Ishikawa (cell line): ENCODE data around the gene ZSCAN20.

Experiments
- TAF1 ChIP-seq: IDR thresholded peaks from 2 replicates; pipeline ENCODE4 v1.6.1; 2012; ENCODE audit warnings: low read depth, mild to moderate bottlenecking
- TCF12 ChIP-seq: IDR thresholded peaks from 2 replicates; pipeline ENCODE4 v1.6.1; 2012; ENCODE audit warnings: low read depth
- YY1 ChIP-seq: IDR thresholded peaks from 2 replicates; pipeline ENCODE4 v1.6.1; 2012; ENCODE audit warnings: low read depth
- TF ChIP-seq, protein P1 (sequence below): IDR thresholded peaks from 2 replicates; pipeline ENCODE4 v1.6.1; 2012; ENCODE audit warnings: low read depth, mild to moderate bottlenecking

- TF ChIP-seq TCF12 (no peak), TAF1 (no peak), YY1 (no peak)
- TF ChIP-seq, protein P1, sequence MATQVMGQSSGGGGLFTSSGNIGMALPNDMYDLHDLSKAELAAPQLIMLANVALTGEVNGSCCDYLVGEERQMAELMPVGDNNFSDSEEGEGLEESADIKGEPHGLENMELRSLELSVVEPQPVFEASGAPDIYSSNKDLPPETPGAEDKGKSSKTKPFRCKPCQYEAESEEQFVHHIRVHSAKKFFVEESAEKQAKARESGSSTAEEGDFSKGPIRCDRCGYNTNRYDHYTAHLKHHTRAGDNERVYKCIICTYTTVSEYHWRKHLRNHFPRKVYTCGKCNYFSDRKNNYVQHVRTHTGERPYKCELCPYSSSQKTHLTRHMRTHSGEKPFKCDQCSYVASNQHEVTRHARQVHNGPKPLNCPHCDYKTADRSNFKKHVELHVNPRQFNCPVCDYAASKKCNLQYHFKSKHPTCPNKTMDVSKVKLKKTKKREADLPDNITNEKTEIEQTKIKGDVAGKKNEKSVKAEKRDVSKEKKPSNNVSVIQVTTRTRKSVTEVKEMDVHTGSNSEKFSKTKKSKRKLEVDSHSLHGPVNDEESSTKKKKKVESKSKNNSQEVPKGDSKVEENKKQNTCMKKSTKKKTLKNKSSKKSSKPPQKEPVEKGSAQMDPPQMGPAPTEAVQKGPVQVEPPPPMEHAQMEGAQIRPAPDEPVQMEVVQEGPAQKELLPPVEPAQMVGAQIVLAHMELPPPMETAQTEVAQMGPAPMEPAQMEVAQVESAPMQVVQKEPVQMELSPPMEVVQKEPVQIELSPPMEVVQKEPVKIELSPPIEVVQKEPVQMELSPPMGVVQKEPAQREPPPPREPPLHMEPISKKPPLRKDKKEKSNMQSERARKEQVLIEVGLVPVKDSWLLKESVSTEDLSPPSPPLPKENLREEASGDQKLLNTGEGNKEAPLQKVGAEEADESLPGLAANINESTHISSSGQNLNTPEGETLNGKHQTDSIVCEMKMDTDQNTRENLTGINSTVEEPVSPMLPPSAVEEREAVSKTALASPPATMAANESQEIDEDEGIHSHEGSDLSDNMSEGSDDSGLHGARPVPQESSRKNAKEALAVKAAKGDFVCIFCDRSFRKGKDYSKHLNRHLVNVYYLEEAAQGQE, result no peak
Measured at GRCh38 chr1:33473900-33474299, 1.5 kb downstream of the ZSCAN20 start.
